GM19240 (cell line): ENCODE results near the gene APBA2.

Experiments
- DNase-seq: peaks from one replicate; pipeline ENCODE4 v3.0.0; 2011; ENCODE audit warnings: low spot score; ENCODE audit not compliant: insufficient read length

APBA2 gene

DNA sequence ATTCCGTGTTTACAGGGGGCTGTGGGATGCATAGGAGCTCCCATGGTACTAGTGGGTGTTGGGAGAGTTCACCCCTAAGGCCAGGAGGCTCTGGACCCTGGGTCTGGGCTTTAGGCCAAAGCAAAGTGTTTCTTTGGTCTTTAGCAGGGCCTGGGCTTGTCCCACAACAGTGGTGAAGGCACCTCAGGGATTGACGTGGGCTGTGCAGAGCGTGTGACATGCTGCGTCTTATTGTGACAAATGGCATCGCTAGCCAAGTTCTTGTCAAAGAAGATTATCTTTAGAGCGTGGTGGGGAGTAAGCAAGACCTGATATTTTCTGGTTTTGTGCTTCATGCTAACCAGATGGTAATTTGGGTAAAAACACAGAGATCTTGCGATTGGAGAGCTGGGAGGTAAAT lies 170.1 kb downstream of the APBA2 start:
- DNase-seq = no peak

DNA sequence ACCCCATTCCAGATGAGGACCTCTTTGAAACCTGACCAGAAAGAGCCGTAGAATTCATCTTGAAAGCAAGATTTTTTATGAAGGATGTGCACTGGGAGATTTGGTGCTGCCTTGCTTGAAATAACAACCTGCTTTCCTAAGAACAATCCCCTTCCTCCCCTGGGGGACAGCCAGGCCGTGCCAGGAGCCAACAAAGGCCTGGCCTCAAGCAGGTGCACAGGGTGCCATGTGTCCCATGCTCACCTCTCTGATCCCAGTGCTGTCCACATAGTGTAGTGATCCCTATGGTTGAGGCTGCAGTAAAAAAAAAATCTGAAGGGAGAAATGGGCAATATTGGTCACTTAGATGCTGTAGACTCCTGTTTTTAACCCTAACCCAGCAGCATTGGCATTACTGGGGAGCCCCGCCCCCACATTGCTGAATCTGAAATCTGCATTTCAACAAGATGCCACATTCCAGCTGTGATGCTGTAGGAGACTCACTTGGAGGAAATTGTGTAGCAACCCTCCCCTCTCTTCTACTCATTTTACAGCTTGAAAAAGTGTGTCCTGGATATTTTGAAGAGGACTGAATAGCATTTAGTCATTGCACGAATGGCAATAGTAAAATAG lies 171.2 kb downstream of the APBA2 start:
- DNase-seq = no peak

GRCh38 chr15:29057856-29058255 lies 172.1 kb downstream of the APBA2 start:
- DNase-seq = no peak

- DNase-seq = no peak
These were observed 173.2 kb downstream of the APBA2 start for GRCh38 chr15:29058903-29059539.

- no peak for DNase-seq
These were observed 174.3 kb downstream of the APBA2 start for GRCh38 chr15:29059871-29060640.

DNA sequence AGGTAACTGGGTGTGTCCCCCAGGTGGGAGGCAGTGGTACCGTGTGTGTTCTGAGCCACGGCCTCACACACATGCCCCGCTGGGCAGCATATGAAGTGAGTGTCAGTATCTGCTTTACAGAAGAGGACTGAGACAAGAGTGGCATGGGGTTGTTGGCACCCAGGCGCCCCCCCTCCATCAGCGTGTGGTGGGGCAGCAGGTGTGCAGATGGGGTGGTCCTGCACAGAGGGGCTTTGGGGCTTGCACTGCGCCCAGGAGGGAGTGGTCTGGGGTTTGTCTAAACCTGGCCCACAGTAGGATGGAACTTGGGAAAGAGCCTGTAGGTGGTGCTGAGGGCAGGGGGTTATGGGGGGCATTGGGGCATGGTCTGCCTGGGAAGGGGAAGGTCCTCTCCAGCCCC lies 176.0 kb downstream of the APBA2 start:
- no peak for DNase-seq

- no peak for DNase-seq
These were observed 176.4 kb downstream of the APBA2 start for GRCh38 chr15:29062179-29062591.

- DNase-seq = no peak
These were observed 176.9 kb downstream of the APBA2 start for GRCh38 chr15:29062626-29063025.

- DNase-seq = no peak
These were observed 177.9 kb downstream of the APBA2 start for GRCh38 chr15:29063646-29064045.

DNA sequence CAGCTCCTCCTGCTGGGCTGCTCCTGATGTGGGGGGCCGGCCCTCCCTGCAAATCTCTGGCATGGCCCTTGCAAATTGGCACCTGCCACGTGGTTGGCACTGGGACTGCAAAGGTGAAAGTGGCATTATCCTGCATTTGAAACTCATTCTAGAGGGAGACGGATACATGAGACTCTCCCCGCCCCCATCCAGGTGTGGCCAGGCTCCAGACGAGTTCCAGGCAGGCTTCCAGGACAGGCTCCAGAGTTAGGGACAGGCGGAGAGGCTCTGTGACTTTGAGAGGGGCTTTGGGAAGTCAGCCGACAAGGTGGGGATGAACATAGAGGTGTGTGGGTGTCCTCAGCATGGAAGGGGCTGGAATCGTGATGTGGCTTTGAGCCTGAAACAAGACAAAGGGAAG lies 178.5 kb downstream of the APBA2 start:
- DNase-seq = no peak

- no peak for DNase-seq
These were observed 179.0 kb downstream of the APBA2 start for GRCh38 chr15:29064731-29065130.

GRCh38 chr15:29065571-29065970 lies 179.8 kb downstream of the APBA2 start:
- no peak for DNase-seq

- DNase-seq = no peak
These were observed 180.5 kb downstream of the APBA2 start for GRCh38 chr15:29066310-29066709.

DNA sequence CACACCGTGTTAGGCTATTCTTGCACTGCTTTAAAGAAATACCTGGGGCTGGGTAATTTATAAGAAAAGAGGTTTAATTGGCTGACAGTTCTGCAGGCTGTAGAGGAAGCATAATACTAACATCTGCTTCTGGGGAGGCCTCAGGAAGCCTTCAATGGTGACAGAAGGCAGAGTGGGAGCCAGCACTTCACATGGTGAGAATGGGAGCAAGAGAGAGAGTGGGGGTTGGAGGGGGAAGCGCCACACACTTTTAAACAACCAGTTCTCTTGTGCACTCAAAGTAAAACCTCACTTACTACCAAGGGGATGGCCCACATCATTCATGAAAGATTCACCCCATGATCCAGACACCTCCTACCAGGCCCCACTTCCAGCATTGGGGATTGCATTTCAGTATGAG lies 181.1 kb downstream of the APBA2 start:
- DNase-seq = no peak

DNA sequence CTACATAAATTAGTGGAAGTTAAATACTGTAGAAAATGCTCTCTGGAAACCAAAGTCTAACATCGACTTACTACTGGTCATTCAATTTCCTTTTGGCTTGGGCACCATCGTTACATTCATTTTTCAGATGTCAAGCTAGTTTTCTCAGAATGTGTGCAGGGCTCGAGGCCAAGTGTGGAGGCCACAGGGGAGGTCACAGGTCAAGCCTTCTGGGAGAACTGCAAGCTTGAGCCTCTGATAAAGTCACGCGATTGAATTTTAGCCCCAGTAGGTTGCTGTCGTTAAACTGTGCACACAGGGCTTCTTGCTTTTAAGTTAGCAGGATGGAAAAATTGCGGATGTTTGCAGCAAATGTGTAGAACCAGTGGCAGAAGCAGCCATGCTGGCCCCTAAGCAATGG lies 182.2 kb downstream of the APBA2 start:
- DNase-seq = no peak

DNA sequence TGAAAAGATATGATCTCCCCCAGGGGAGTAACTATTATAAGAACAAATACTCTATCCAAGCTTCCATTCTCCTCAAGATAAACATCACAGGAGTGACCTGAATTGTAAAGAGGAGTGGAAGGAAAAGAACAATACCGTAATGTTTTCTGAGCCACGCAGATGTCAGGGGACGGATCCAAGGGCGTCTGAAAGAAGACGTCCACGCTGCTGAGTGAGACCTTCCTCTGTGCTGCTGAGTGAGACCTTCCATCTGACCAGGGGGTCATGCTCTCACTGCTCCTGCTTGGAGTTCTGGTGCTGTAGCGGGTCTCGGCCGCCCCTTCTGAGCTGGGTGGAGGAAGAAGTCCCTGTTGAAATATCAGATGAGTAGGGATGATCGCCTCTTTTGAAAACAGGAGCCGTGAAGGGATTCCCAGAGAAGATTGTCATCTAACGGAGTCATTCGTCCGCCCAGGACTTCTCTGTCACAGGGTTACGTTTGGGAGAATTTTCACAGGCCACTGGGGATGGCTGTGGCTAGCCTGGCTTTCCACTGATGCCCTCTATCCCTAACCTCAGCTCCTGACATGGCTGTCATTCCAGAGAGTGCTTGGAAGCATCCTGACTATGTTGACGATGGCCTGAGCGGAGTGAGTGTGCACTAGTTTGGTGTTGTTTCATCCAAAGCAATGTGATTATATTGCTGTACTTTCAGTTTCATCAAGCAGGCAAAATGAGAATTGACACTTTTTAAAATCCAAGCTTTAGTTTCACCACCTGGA lies 184.9 kb downstream of the APBA2 start:
- no peak for DNase-seq

DNA sequence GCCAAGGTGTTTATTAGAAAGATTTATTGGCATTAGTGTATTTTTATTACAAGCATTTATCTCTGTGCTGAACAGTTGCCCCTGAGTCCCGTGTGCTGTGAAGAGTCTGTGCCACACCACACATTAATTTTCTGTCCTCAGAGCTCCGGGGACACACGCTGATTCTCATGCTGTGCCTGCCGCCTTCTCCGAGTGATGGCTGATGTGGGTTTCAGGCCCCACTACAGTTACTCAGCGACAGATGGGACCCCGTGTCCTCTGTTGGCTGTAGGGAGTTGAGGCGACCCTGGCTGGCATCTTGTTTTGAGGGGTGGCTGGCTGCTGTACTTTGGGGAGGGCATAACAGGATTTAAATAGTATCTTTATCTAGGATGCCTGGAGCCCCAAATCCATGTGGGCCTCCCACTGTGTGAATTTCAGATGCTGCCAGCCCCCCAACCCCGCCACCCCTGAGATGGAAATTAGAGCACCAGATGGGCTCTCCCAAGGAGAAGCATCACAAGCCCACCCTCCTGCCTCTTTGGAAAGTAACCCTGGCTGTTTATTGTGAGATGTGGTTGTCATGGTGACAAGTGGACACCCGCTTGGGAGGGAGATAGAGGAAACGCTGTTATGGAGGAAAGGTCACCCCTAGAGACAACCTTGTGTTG lies 185.6 kb downstream of the APBA2 start:
- DNase-seq = no peak

DNA sequence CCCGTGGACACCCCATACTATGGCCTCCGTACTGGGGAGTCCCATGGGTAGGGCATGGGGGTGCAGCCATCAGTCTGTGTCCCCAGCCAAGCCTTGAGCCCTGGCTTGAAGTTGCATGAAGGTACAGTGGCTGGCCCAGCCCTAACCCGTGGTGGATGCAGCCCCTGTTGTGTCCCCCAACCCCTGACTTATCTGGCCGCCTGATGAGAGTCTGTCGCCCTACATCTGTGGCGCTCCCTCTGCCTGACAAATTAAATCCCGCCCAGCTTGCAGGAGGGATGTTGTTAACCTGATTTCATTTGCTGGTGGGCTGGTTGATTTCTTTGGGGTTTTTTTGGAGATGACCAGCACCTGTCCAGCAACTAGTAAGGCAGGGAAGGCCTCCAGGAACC lies 186.1 kb downstream of the APBA2 start:
- DNase-seq = no peak

GRCh38 chr15:29072444-29072843 lies 186.7 kb downstream of the APBA2 start:
- no peak for DNase-seq

GRCh38 chr15:29074045-29074444 lies 188.3 kb downstream of the APBA2 start:
- no peak for DNase-seq

GRCh38 chr15:29078541-29078940 lies 192.8 kb downstream of the APBA2 start:
- no peak for DNase-seq

DNA sequence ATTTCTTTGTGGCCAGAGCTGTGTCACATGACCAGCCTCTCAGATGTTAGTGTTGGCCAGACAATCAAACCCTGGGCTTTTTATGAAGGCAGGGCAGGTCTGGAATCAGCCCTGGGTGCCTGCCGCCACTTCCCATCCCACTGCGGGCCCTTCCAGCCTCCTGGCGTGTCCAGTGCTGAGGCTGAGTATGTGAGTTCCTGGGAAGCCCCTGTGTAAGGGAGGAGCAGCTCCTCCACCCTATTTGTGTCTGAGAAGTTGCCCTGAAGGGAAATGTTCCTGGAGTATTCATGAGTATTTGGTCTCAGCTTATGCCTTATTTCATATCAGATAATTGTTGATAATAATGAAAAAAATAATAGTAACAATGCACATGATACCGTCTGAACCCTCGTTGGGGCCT lies 193.7 kb downstream of the APBA2 start:
- no peak for DNase-seq
